B cell (primary cell): ENCODE results near the gene NTN5. TPM values are rescaled to one million over a fixed set of nuclear protein-coding genes. Genes with fewer than 3 reads are reported as not detected.
A peak's percentile ranks its signal among the peaks of the same experiment; 100 is the strongest.

Source experiments
- ATAC-seq: fragments of 200-7000 bp; cut with Tn5 transposase; one replicate; pipeline ENCODE4 v1.10.0; 2021; ENCODE audit warnings: low read depth, mild to moderate bottlenecking, moderate number of reproducible peaks, moderate library complexity
- CTCF ChIA-PET: fragments of 350-600 bp; sonication (Branson Sonifier 250); formaldehyde crosslinking; loops from one replicate; lab custom pipeline; 2021; ENCODE audit warnings: antibody characterized with exemption, inconsistent platforms; lab: Charles Lee
- POLR2A ChIA-PET: fragments of 350-600 bp; sonication (Branson Sonifier 250); formaldehyde crosslinking; loops from one replicate; lab custom pipeline; 2021; ENCODE audit warnings: antibody characterized with exemption; lab: Charles Lee
- DNase-seq: peaks from one replicate; pipeline ENCODE4 v3.0.0; 2013
- H2AFZ ChIP-seq: 2 replicates; pipeline ENCODE4 v1.6.1; 2012; ENCODE audit warnings: mild to moderate bottlenecking, low read depth, low read length; ENCODE audit not compliant: insufficient read depth, poor library complexity, severe bottlenecking
- H3K27ac ChIP-seq, 2 donors: 1 replicate in 1 of 2; 2 replicates in 1 of 2; pipeline ENCODE4 v1.5.1; 2012 to 2013; ENCODE audit warnings: low read length in 2 of 2, mild to moderate bottlenecking in 2 of 2, moderate library complexity in 1 of 2
- H3K27me3 ChIP-seq, 4 experiments: fragments of 200-600 bp in 1 of 4; sonication (generic) in 1 of 4; replicated peaks in 1 of 4; 1 replicate in 2 of 4; 2 replicates in 2 of 4; pipeline versions ENCODE4 v1.6.1 to v1.7.0; 2013 to 2016; ENCODE audit warnings: low read length in 3 of 4, mild to moderate bottlenecking in 2 of 4, mixed read lengths in 1 of 4, moderate library complexity in 1 of 4; ENCODE audit not compliant: insufficient read depth in 4 of 4, control insufficient read depth in 3 of 4; ENCODE audit errors: control extremely low read depth in 1 of 4
- H3K36me3 ChIP-seq, 2 experiments: replicated peaks in 1 of 2; 1 replicate in 1 of 2; 2 replicates in 1 of 2; pipeline versions ENCODE4 v1.6.1 to v1.7.1; 2013; ENCODE audit warnings: low read length in 1 of 2; ENCODE audit not compliant: insufficient read depth in 2 of 2, control insufficient read depth in 1 of 2; ENCODE audit errors: control extremely low read depth in 1 of 2, extremely low read depth in 1 of 2
- H3K4me1 ChIP-seq, 2 donors: fragments of 200-600 bp in 1 of 2; sonication (generic) in 1 of 2; 1 replicate in 1 of 2; 2 replicates in 1 of 2; pipeline versions ENCODE4 v1.5.1 to v1.6.1; 2013 to 2017; ENCODE audit warnings: low read length in 2 of 2; ENCODE audit not compliant: control insufficient read depth in 2 of 2, insufficient read depth in 2 of 2
- H3K4me2 ChIP-seq: replicated peaks from 2 replicates; pipeline ENCODE3; 2012; ENCODE audit warnings: mild to moderate bottlenecking, low read depth, low read length; ENCODE audit not compliant: poor library complexity, severe bottlenecking
- H3K4me3 ChIP-seq, 5 experiments: fragments of 200-600 bp in 1 of 5; sonication (generic) in 1 of 5; 1 replicate in 3 of 5; 2 replicates in 2 of 5; pipeline versions ENCODE4 v1.5.1 to v1.7.0; 2011 to 2016; ENCODE audit warnings: low read length in 4 of 5, mild to moderate bottlenecking in 4 of 5, low read depth in 2 of 5, control low read depth in 1 of 5, moderate library complexity in 1 of 5; ENCODE audit not compliant: insufficient read depth in 1 of 5; ENCODE audit errors: control extremely low read depth in 1 of 5, extremely low read depth in 1 of 5
- H3K79me2 ChIP-seq: fragments of 200-600 bp; sonication (generic); one replicate; pipeline ENCODE4 v1.6.0; 2016; ENCODE audit warnings: low read length; ENCODE audit not compliant: control insufficient read depth, insufficient read depth
- H3K9ac ChIP-seq: fragments of 200-600 bp; sonication (generic); 2 replicates; pipeline ENCODE4 v1.6.1; 2017; ENCODE audit warnings: mild to moderate bottlenecking, low read length, moderate library complexity
- H3K9me3 ChIP-seq, 3 donors: one replicate each; pipeline versions ENCODE4 v1.6.1 to v1.7.1; 2013; ENCODE audit warnings: low read length in 2 of 3; ENCODE audit not compliant: control insufficient read depth in 2 of 3, insufficient read depth in 1 of 3; ENCODE audit errors: control extremely low read depth in 1 of 3
- H4K20me1 ChIP-seq: 2 replicates; pipeline ENCODE4 v1.6.0; 2012; ENCODE audit warnings: mild to moderate bottlenecking, low read length; ENCODE audit not compliant: insufficient read depth, control insufficient read depth, poor library complexity, severe bottlenecking
- H3K27ac Mint-ChIP-seq: one replicate; pipeline ENCODE4 v1.8.0; 2021; ENCODE audit warnings: mixed read lengths
- H3K27me3 Mint-ChIP-seq: one replicate; pipeline ENCODE4 v1.8.0; 2021; ENCODE audit warnings: mixed read lengths
- H3K4me1 Mint-ChIP-seq: one replicate; pipeline ENCODE4 v1.8.0; 2021; ENCODE audit warnings: mixed read lengths
- H3K4me3 Mint-ChIP-seq: one replicate; pipeline ENCODE4 v1.8.0; 2021; ENCODE audit warnings: mixed read lengths
- H3K9me3 Mint-ChIP-seq: one replicate; pipeline ENCODE4 v1.8.0; 2022; ENCODE audit warnings: mixed read lengths; ENCODE audit not compliant: insufficient read depth
- EZH2 ChIP-seq: IDR thresholded peaks from 2 replicates; pipeline ENCODE4 v1.6.1; 2012; ENCODE audit warnings: borderline replicate concordance, low read depth, mild to moderate bottlenecking, moderate library complexity, low read length; ENCODE audit not compliant: insufficient read depth, poor library complexity, severe bottlenecking
- WGBS: methylation state at CpG from one replicate; pipeline ENCODE4 v1.1.5; 2013; ENCODE audit warnings: missing lambda C conversion rate; ENCODE audit not compliant: insufficient coverage; 5-methylcytosine and 5-hydroxymethylcytosine counted together
- intact Hi-C: fragments of 100-400 bp; cut with micrococcal nuclease; formaldehyde crosslinking; loops from one replicate; pipeline ENCODE4 v1.10.0; 2022
- polyA plus RNA-seq: library from polyadenylated mRNA; depleted of rRNA; stranded (reverse); fragments of >200 nt; gene quantifications from 2 replicates; pipeline ENCODE4 v1.2.3, GENCODE V29; 2012
- total RNA-seq, 2 donors: library from RNA; stranded (reverse); fragments of 120-200 nt in 1 of 2; gene quantifications; 1 replicate in 1 of 2; 2 replicates in 1 of 2; pipeline versions ENCODE4 v1.2.3 to v1.2.4, GENCODE V29; 2013 to 2022
- TF ChIP-seq, protein P1 (sequence below): fragments of 200-600 bp; IDR thresholded peaks from one replicate; pipeline ENCODE4 v1.8.0; 2022; ENCODE audit warnings: antibody characterized with exemption, mild to moderate bottlenecking

NTN5 gene
- total and polyA plus RNA-seq, 2 donors (not counting 1 experiment from before 2014, with no cell fraction given), result 1.2 to 1.8 TPM

DNA sequence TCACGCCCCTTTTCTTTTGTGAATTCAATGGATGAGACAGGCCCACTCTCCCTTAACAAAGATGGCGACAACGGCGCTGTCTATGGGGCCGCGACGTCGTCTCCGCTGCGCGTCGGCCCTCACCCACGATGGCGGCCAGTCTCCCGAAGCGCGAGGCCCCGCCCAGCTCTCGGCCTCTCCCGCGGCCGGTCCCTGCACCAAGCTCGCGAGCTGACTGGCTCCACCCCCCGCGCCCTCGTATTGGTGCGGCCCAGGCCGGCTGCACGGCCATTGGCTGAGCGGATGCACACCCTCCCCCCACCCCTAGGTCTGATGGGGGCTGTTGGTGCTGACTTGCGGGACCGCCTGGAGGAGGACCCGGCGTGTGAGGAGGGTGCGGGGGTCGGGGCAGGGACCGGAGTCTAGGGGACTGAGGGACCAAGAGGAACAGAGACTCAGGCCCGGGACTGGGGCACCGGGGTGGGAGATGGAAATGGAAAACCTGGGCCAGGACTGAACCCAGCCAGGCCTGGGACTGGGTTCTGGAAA lies 48.7 kb downstream of the NTN5 start:
- Histone ChIP-seq H3K27ac (peak overlapping the region; percentile 30 to 63), H3K4me1 (peaks cover 19 to 30% of the 10 kb centered on the region in 2 donors), H4K20me1 (peaks cover 14% of the 10 kb centered on the region), H3K4me3 (peak overlapping the region in 4 of 5 experiments; percentile 29 to 60 (median 50)), H3K4me2 (peak overlapping the region; percentile 84), H3K9ac (peak overlapping the region; percentile 54), H2AFZ (peak overlapping the region; percentile 61), H3K36me3 (peaks cover 0 to 14% of the 10 kb centered on the region in 2 experiments), H3K27me3 (no peaks in the 10 kb centered on the region), H3K79me2 (no peaks in the 10 kb centered on the region), H3K9me3 (no peaks in the 10 kb centered on the region)
- no peak for TF ChIP-seq EZH2
- TF ChIP-seq, protein P1, sequence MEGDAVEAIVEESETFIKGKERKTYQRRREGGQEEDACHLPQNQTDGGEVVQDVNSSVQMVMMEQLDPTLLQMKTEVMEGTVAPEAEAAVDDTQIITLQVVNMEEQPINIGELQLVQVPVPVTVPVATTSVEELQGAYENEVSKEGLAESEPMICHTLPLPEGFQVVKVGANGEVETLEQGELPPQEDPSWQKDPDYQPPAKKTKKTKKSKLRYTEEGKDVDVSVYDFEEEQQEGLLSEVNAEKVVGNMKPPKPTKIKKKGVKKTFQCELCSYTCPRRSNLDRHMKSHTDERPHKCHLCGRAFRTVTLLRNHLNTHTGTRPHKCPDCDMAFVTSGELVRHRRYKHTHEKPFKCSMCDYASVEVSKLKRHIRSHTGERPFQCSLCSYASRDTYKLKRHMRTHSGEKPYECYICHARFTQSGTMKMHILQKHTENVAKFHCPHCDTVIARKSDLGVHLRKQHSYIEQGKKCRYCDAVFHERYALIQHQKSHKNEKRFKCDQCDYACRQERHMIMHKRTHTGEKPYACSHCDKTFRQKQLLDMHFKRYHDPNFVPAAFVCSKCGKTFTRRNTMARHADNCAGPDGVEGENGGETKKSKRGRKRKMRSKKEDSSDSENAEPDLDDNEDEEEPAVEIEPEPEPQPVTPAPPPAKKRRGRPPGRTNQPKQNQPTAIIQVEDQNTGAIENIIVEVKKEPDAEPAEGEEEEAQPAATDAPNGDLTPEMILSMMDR, result no peak
- peak; percentile 96 for DNase-seq
- WGBS, result 3% methylated on average over 36 of the region's 40 CpGs
- Mint-ChIP-seq H3K4me1 (peaks cover 38% of the 10 kb centered on the region), H3K27me3 (no peaks in the 10 kb centered on the region), H3K9me3 (no peaks in the 10 kb centered on the region), H3K27ac (peak overlapping the region; percentile 84), H3K4me3 (peak overlapping the region; percentile 78)
- POLR2A ChIA-PET, result interaction anchor here (0.6 to 1.9 kb wide), 5 partner anchors 9 to 1305 kb away, joined by 4 to 12 read pairs (median 7); partner anchors contain the start of genes ATF5, CA11, DBP and NUP62
- peak; percentile 75 for ATAC-seq
- intact Hi-C loops, result loop anchor here (1.0 kb wide), 2 partner anchors 13 to 454 kb away; partner anchors contain the start of genes DBP, LIG1 and ZSWIM9
- CTCF ChIA-PET, result interaction anchor here (1.0 to 2.1 kb wide), 4 partner anchors 10 to 34 kb away, joined by 3 to 6 read pairs (median 4); no protein-coding TSS in a partner anchor
